ENCODE measurements around the gene FMN1.

GRCh38 chr15:32986147-32986546 is 208.4 kb downstream of the FMN1 start:
- TF ChIP-seq EZH2 (IDR thresholded peaks at IDR 0.05; ENCODE audit: insufficient read depth, poor library complexity, severe bottlenecking), result no peak
- no peak for TF ChIP-seq EZH2phosphoT487 (IDR thresholded peaks at IDR 0.05; ENCODE audit: insufficient read depth, low read depth)
